ENCODE measurements around the gene COL18A1.

- TF ChIP-seq CTCF (IDR thresholded peaks at IDR 0.05) (no peak), SREBF2 (IDR thresholded peaks at IDR 0.05) (no peak), CBX2 (IDR thresholded peaks at IDR 0.05; ENCODE audit: borderline replicate concordance, low read depth) (no peak), NFE2L2 (conservative IDR thresholded peaks at IDR 0.05; ENCODE audit: low read length) (no peak), ELK1 (IDR thresholded peaks at IDR 0.05; ENCODE audit: low read depth, low read length) (no peak), MAX (IDR thresholded peaks at IDR 0.05) (no peak), HOXA7 (CRISPR knock-in tag; IDR thresholded peaks at IDR 0.05) (no peak), KDM1A (IDR thresholded peaks at IDR 0.05; ENCODE audit: low read depth) (no peak), EP300 (IDR thresholded peaks at IDR 0.05) (no peak)
Measured at GRCh38 chr21:45487161-45487806, 82.3 kb downstream of the COL18A1 start.

Measured in A549 (cell line).